A673 (cell line): ENCODE data around the gene NEXN. TPM values are rescaled to one million over a fixed set of nuclear protein-coding genes. Genes with fewer than 3 reads are reported as not detected.

Source experiments
- BruUV-seq: library from RNA; stranded (reverse); fragments of 400-500 nt; replicated peaks from 2 replicates; lab custom pipeline; 2021; lab: Mats Ljungman, UMichigan
- CTCF ChIA-PET: fragments of 300-600 bp; sonication (Branson Sonifier 250); formaldehyde crosslinking; loops from one replicate; lab custom pipeline; 2022; ENCODE audit warnings: antibody characterized with exemption; lab: Charles Lee
- POLR2A ChIA-PET: fragments of 300-600 bp; sonication (Branson Sonifier 250); formaldehyde crosslinking; loops from one replicate; lab custom pipeline; 2022; ENCODE audit warnings: antibody characterized with exemption; ENCODE audit not compliant: low non-redundant PET; lab: Charles Lee
- DNase-seq: peaks from one replicate; pipeline ENCODE4 v3.0.0-alpha.2; 2015; ENCODE audit warnings: low spot score
- H3K27ac ChIP-seq: fragments of 200-600 bp; sonication (generic); 2 replicates; pipeline ENCODE4 v1.5.1; 2016; ENCODE audit warnings: mixed run types, low read depth, mild to moderate bottlenecking, mixed read lengths, antibody characterized with exemption, low read length; ENCODE audit not compliant: poor library complexity, severe bottlenecking
- H3K27me3 ChIP-seq: fragments of 200-600 bp; sonication (generic); replicated peaks from 2 replicates; pipeline ENCODE4 v1.6.1; 2017; ENCODE audit warnings: mixed run types, low read depth, mild to moderate bottlenecking, mixed read lengths, antibody characterized with exemption, low read length; ENCODE audit not compliant: insufficient read depth, poor library complexity
- H3K36me3 ChIP-seq: fragments of 200-600 bp; sonication (generic); 2 replicates; pipeline ENCODE4 v1.6.1; 2016; ENCODE audit warnings: mixed run types, mild to moderate bottlenecking, mixed read lengths, antibody characterized with exemption, low read length; ENCODE audit not compliant: insufficient read depth, poor library complexity, severe bottlenecking
- H3K4me1 ChIP-seq: fragments of 200-600 bp; sonication (generic); 2 replicates; pipeline ENCODE4 v1.6.1; 2017; ENCODE audit warnings: mixed run types, mild to moderate bottlenecking, mixed read lengths, antibody characterized with exemption, low read length; ENCODE audit not compliant: insufficient read depth, poor library complexity, severe bottlenecking
- H3K4me3 ChIP-seq: fragments of 200-600 bp; sonication (generic); 2 replicates; pipeline ENCODE4 v1.5.1; 2016; ENCODE audit warnings: low read depth, mixed run types, mild to moderate bottlenecking, mixed read lengths, low read length; ENCODE audit not compliant: poor library complexity, severe bottlenecking
- H3K9me3 ChIP-seq: fragments of 200-600 bp; sonication (generic); 2 replicates; pipeline ENCODE4 v1.6.1; 2016; ENCODE audit warnings: mixed run types, low read depth, mild to moderate bottlenecking, mixed read lengths, antibody characterized with exemption, low read length; ENCODE audit not compliant: poor library complexity, severe bottlenecking
- EZH2 ChIP-seq: fragments of 200-600 bp; sonication (generic); IDR thresholded peaks from 2 replicates; pipeline ENCODE4 v1.6.1; 2017; ENCODE audit warnings: borderline replicate concordance, low read depth, mild to moderate bottlenecking, mixed read lengths, antibody characterized with exemption, low read length; ENCODE audit not compliant: poor library complexity, severe bottlenecking
- intact Hi-C: fragments of 100-400 bp; cut with micrococcal nuclease; formaldehyde crosslinking; loops from one replicate; pipeline ENCODE4 v1.10.0; 2022; ENCODE audit not compliant: unreplicated experiment
- total RNA-seq: library from RNA; stranded (reverse); gene quantifications from 2 replicates; pipeline ENCODE4 v1.2.3, GENCODE V29; 2021
- TF ChIP-seq, protein P1 (sequence below): fragments of 300-800, 200-600 bp; sonication (generic); conservative IDR thresholded peaks from 2 replicates; pipeline ENCODE4 v1.5.1; 2017; ENCODE audit warnings: low read depth, mild to moderate bottlenecking, antibody characterized with exemption, low read length, moderate library complexity, mixed read lengths

Gene NEXN
- total RNA-seq, 1 experiment from 2014 or later: 0.45 TPM

DNA sequence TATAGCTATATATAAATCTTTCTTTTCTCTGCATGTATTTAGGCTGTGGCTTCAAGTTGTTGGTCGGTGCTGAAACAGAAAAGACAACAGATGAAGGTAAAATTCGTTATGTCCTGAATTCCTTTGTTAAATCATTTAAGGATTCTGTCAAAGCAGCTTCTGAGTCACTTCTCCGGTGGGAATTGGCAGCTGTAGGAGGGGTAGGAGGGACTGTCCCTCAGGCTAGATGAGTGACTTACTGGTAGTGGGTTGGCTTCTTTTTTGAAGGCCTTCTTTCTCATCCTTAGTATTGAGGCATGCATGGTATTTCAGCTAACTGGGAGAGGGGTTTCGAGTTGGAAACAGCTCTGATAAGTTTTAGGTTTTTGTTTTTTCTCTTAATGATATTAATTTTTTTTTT lies 22.1 kb upstream of the NEXN start:
- Histone ChIP-seq H3K36me3 (peaks cover 5% of the 10 kb centered on the region), H3K4me1 (no peaks in the 10 kb centered on the region), H3K27ac (no peak overlapping the region), H3K27me3 (no peaks in the 10 kb centered on the region), H3K9me3 (no peaks in the 10 kb centered on the region), H3K4me3 (no peak overlapping the region)
- intact Hi-C loops: no loop called here
- BruUV-seq: no TSS peak
- no peak for TF ChIP-seq EZH2
- TF ChIP-seq, protein P1, sequence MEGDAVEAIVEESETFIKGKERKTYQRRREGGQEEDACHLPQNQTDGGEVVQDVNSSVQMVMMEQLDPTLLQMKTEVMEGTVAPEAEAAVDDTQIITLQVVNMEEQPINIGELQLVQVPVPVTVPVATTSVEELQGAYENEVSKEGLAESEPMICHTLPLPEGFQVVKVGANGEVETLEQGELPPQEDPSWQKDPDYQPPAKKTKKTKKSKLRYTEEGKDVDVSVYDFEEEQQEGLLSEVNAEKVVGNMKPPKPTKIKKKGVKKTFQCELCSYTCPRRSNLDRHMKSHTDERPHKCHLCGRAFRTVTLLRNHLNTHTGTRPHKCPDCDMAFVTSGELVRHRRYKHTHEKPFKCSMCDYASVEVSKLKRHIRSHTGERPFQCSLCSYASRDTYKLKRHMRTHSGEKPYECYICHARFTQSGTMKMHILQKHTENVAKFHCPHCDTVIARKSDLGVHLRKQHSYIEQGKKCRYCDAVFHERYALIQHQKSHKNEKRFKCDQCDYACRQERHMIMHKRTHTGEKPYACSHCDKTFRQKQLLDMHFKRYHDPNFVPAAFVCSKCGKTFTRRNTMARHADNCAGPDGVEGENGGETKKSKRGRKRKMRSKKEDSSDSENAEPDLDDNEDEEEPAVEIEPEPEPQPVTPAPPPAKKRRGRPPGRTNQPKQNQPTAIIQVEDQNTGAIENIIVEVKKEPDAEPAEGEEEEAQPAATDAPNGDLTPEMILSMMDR: no peak
- DNase-seq: peak; percentile 58
- POLR2A ChIA-PET: no interaction called here
- CTCF ChIA-PET: no interaction called here

DNA sequence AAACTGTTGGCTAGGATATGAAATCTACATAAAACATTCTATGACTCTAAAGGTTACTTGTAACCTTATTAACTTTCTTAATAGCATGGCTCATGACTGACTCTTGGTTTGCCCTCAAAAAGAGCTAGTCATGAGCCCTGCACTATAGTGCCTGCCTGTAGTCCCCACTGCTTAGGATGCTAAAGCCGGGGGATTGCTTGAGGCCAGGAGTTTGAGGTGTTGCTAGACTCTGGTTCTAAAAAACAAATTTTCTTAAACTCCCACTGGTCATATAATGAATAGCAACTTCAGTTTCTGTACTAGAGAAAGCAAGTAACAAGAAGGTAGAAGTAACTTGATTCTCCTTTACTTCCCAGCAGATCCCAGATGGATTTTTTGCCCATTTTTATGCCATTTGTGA lies 15.8 kb upstream of the NEXN start:
- BruUV-seq: no TSS peak

DNA sequence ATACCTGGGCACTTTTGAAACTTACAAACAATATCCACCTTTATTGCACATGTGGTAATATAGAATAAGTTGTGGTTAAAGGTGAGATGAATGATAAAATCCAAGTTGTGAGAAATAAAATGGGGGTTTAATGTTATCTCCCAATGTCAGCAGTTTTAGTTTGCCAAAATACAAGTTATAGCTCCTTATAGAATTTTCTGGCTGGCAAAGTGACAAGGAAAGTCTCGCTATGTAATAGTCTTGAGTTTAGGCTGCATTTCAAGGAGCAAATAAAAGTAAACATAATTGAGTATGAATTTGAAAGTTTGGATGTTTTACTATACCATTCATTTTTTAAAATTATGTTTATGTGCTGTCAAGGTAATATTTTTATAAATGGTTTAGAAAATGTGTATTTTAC lies 15.0 kb upstream of the NEXN start:
- Histone ChIP-seq H3K4me3 (no peak overlapping the region), H3K4me1 (no peaks in the 10 kb centered on the region), H3K27ac (no peak overlapping the region), H3K9me3 (no peaks in the 10 kb centered on the region), H3K36me3 (no peaks in the 10 kb centered on the region), H3K27me3 (no peaks in the 10 kb centered on the region)
- no peak for DNase-seq
- CTCF ChIA-PET: no interaction called here
- no TSS peak for BruUV-seq
- POLR2A ChIA-PET: no interaction called here
- no peak for TF ChIP-seq EZH2
- TF ChIP-seq, protein P1: no peak
- intact Hi-C loops: no loop called here

More for the DNA sequence above, 15.8 kb upstream of the NEXN start:
- Histone ChIP-seq H3K9me3 (no peaks in the 10 kb centered on the region), H3K4me3 (no peak overlapping the region), H3K27me3 (no peaks in the 10 kb centered on the region), H3K4me1 (no peaks in the 10 kb centered on the region), H3K27ac (no peak overlapping the region), H3K36me3 (no peaks in the 10 kb centered on the region)
- DNase-seq: no peak
- CTCF ChIA-PET: no interaction called here
- TF ChIP-seq, protein P1: no peak
- TF ChIP-seq EZH2: no peak
- POLR2A ChIA-PET: no interaction called here
- intact Hi-C loops: no loop called here
